CD8-positive, alpha-beta memory T cell (primary cell): ENCODE results near the gene NIPBL. TPM values are rescaled to one million over a fixed set of nuclear protein-coding genes. Genes with fewer than 3 reads are reported as not detected.

Source experiments
- CTCF ChIA-PET: fragments of 350-600 bp; sonication (Branson Sonifier 250); formaldehyde crosslinking; loops from one replicate; lab custom pipeline; 2021; ENCODE audit warnings: antibody characterized with exemption; lab: Charles Lee
- POLR2A ChIA-PET: fragments of 350-600 bp; sonication (Branson Sonifier 250); formaldehyde crosslinking; loops from one replicate; lab custom pipeline; 2021; ENCODE audit warnings: antibody characterized with exemption; lab: Charles Lee
- DNase-seq, 5 donors: peaks; one replicate each; pipeline versions ENCODE4 v3.0.0 to v3.0.0-alpha.2; 2020 to 2022; ENCODE audit warnings: mixed read lengths in 1 of 5
- H3K27ac ChIP-seq: one replicate; pipeline ENCODE4 v1.7.0; 2013; ENCODE audit warnings: low read depth, mild to moderate bottlenecking, low read length, moderate library complexity
- H3K27me3 ChIP-seq: 2 replicates; pipeline ENCODE4 v1.7.0; 2013; ENCODE audit warnings: low read length, mild to moderate bottlenecking; ENCODE audit not compliant: insufficient read depth, poor library complexity, severe bottlenecking
- H3K36me3 ChIP-seq: 2 replicates; pipeline ENCODE4 v1.7.0; 2013; ENCODE audit warnings: mild to moderate bottlenecking, low read length, moderate library complexity; ENCODE audit not compliant: insufficient read depth
- H3K4me1 ChIP-seq: 2 replicates; pipeline ENCODE4 v1.7.0; 2013; ENCODE audit warnings: mild to moderate bottlenecking, low read length, moderate library complexity; ENCODE audit not compliant: insufficient read depth
- H3K4me3 ChIP-seq: 2 replicates; pipeline ENCODE4 v1.7.0; 2013; ENCODE audit warnings: mild to moderate bottlenecking, low read length
- H3K9me3 ChIP-seq: 2 replicates; pipeline ENCODE4 v1.7.0; 2013; ENCODE audit warnings: mild to moderate bottlenecking, low read length
- H3K27ac Mint-ChIP-seq, 8 donors: one replicate each; pipeline ENCODE4 v1.8.0; 2020 to 2021; ENCODE audit warnings: mixed read lengths in 8 of 8, mild to moderate bottlenecking in 6 of 8, inconsistent platforms in 3 of 8, moderate library complexity in 3 of 8
- H3K27me3 Mint-ChIP-seq, 2 donors: one replicate each; pipeline ENCODE4 v1.8.0; 2020 to 2021; ENCODE audit warnings: mixed read lengths in 2 of 2, mild to moderate bottlenecking in 1 of 2, moderate library complexity in 1 of 2
- H3K36me3 Mint-ChIP-seq, 3 donors: one replicate each; pipeline ENCODE4 v1.8.0; 2020 to 2021; ENCODE audit warnings: mixed read lengths in 3 of 3, inconsistent platforms in 1 of 3, mild to moderate bottlenecking in 1 of 3
- H3K4me1 Mint-ChIP-seq, 3 donors: one replicate each; pipeline ENCODE4 v1.8.0; 2020 to 2021; ENCODE audit warnings: mixed read lengths in 3 of 3, inconsistent platforms in 1 of 3, mild to moderate bottlenecking in 1 of 3
- H3K4me3 Mint-ChIP-seq, 7 donors: one replicate each; pipeline ENCODE4 v1.8.0; 2020 to 2021; ENCODE audit warnings: mixed read lengths in 7 of 7, mild to moderate bottlenecking in 6 of 7, moderate library complexity in 4 of 7, inconsistent platforms in 2 of 7
- H3K9me3 Mint-ChIP-seq, 5 donors: one replicate each; pipeline ENCODE4 v1.8.0; 2020 to 2022; ENCODE audit warnings: mixed read lengths in 5 of 5, mild to moderate bottlenecking in 3 of 5, moderate library complexity in 2 of 5, inconsistent platforms in 1 of 5
- polyA plus RNA-seq: library from polyadenylated mRNA; unstranded; fragments of 300-500 nt; fragmentation: Illumina TruSeq; gene quantifications from one replicate; pipeline ENCODE4 v1.2.3, GENCODE V29; 2021
- total RNA-seq, 2 experiments: library from RNA; stranded (reverse); gene quantifications; one replicate each; pipeline ENCODE4 v1.2.3, GENCODE V29; 2021

Gene NIPBL
- total and polyA plus RNA-seq, 3 experiments from 2014 or later: 36.4 to 55.0 (median 47.3) TPM

- Mint-ChIP-seq H3K4me3 (peak overlapping the region; percentile 15 to 51 (median 33)), H3K27ac (peak overlapping the region in 5 of 8 donors; percentile 0 to 58 (median 21)), H3K36me3 (peaks cover 0 to 25% (median 4%) of the 10 kb centered on the region in 3 donors), H3K27me3 (no peaks in the 10 kb centered on the region), H3K9me3 (no peaks in the 10 kb centered on the region), H3K4me1 (peaks cover 61 to 67% (median 65%) of the 10 kb centered on the region in 3 donors)
- Histone ChIP-seq H3K4me3 (no peak overlapping the region), H3K27ac (peak overlapping the region; percentile 14), H3K27me3 (no peaks in the 10 kb centered on the region), H3K4me1 (peaks cover 51% of the 10 kb centered on the region), H3K9me3 (no peaks in the 10 kb centered on the region), H3K36me3 (no peaks in the 10 kb centered on the region)
- ChIA-PET POLR2A (no interaction called here), CTCF (no interaction called here)
- no peak for DNase-seq
These were observed 4.2 kb downstream of the NIPBL start for GRCh38 chr5:36880761-36881160.

- Histone ChIP-seq H3K36me3 (no peaks in the 10 kb centered on the region), H3K4me3 (no peak overlapping the region), H3K27me3 (no peaks in the 10 kb centered on the region), H3K27ac (peak overlapping the region; percentile 14), H3K9me3 (no peaks in the 10 kb centered on the region), H3K4me1 (peaks cover 56% of the 10 kb centered on the region)
- Mint-ChIP-seq H3K27ac (peak overlapping the region in 1 of 8 donors; percentile 6), H3K9me3 (no peaks in the 10 kb centered on the region), H3K36me3 (peaks cover 0 to 25% (median 4%) of the 10 kb centered on the region in 3 donors), H3K27me3 (no peaks in the 10 kb centered on the region), H3K4me3 (peak overlapping the region in 6 of 7 donors; percentile 17 to 44 (median 29)), H3K4me1 (peaks cover 66 to 73% (median 69%) of the 10 kb centered on the region in 3 donors)
- no peak for DNase-seq
- ChIA-PET CTCF (interaction anchor here (1.2 kb wide), 1 partner anchor 191 kb away, joined by 3 read pairs; no protein-coding TSS in a partner anchor), POLR2A (no interaction called here)
These were observed 4.7 kb downstream of the NIPBL start for GRCh38 chr5:36881304-36881703.

DNA sequence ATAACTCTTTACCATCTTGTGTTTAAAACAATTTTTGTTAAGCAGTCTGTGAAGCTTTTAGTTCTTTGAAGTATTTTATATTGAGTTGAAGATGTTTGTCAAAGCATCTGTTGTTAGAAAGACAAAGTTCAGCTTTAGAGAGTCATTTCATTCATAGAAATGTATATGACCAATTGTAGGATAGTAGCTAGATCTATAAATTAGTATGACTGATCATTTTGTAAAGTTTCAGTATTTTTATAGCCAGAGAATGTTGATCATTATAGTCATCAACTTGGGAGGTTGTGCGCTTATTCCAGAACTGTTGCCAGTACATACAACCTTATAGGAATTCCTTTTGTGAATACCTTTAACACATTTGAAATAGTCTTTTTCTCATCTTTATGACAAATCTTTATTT, 5.2 kb downstream of the NIPBL start:
- peaks cover 70 to 78% (median 74%) of the 10 kb centered on the region in 3 donors for H3K4me1 Mint-ChIP-seq
- Histone ChIP-seq H3K4me1 (peaks cover 61% of the 10 kb centered on the region), H3K36me3 (no peaks in the 10 kb centered on the region), H3K4me3 (no peak overlapping the region), H3K27ac (no peak overlapping the region), H3K27me3 (no peaks in the 10 kb centered on the region), H3K9me3 (no peaks in the 10 kb centered on the region)
- H3K4me3 Mint-ChIP-seq: peak overlapping the region in 6 of 7 donors; percentile 11 to 50 (median 34)
- no peaks in the 10 kb centered on the region for H3K27me3 Mint-ChIP-seq
- CTCF ChIA-PET: interaction anchor here (1.2 kb wide), 1 partner anchor 191 kb away, joined by 3 read pairs; no protein-coding TSS in a partner anchor
- H3K27ac Mint-ChIP-seq: peak overlapping the region in 4 of 8 donors; percentile 1 to 48 (median 13)
- H3K9me3 Mint-ChIP-seq: no peaks in the 10 kb centered on the region
- peaks cover 0 to 25% (median 4%) of the 10 kb centered on the region in 3 donors for H3K36me3 Mint-ChIP-seq
- POLR2A ChIA-PET: no interaction called here
- DNase-seq: no peak

DNA sequence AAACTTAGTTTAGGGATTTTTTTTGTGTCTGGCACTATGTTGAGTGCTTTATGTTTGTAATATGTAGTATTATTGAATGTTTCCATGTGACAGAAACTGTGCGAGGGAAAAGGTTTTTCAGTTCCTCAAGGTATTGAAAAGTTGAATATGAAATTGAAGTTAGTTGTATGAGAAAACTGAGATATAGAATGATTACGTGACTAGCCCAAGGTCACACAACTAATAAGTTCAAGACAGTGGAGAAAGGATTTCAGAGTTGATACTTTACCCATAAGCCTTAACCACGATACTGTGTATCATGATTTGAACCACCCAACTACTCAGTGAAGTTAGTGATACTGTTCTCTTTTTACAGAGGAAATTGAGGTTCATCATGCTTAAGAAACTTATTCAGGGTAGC, 5.7 kb downstream of the NIPBL start:
- Histone ChIP-seq H3K4me1 (peaks cover 66% of the 10 kb centered on the region), H3K4me3 (no peak overlapping the region), H3K27ac (no peak overlapping the region), H3K36me3 (no peaks in the 10 kb centered on the region), H3K27me3 (no peaks in the 10 kb centered on the region), H3K9me3 (no peaks in the 10 kb centered on the region)
- H3K27ac Mint-ChIP-seq: peak overlapping the region in 4 of 8 donors; percentile 1 to 48 (median 13)
- DNase-seq: no peak
- H3K4me1 Mint-ChIP-seq: peaks cover 73 to 82% (median 78%) of the 10 kb centered on the region in 3 donors
- H3K36me3 Mint-ChIP-seq: peaks cover 0 to 20% (median 4%) of the 10 kb centered on the region in 3 donors
- no peaks in the 10 kb centered on the region for H3K9me3 Mint-ChIP-seq
- H3K4me3 Mint-ChIP-seq: peak overlapping the region in 6 of 7 donors; percentile 11 to 50 (median 34)
- CTCF ChIA-PET: interaction anchor here (1.2 kb wide), 1 partner anchor 192 kb away, joined by 3 read pairs; no protein-coding TSS in a partner anchor
- POLR2A ChIA-PET: no interaction called here
- no peaks in the 10 kb centered on the region for H3K27me3 Mint-ChIP-seq

DNA sequence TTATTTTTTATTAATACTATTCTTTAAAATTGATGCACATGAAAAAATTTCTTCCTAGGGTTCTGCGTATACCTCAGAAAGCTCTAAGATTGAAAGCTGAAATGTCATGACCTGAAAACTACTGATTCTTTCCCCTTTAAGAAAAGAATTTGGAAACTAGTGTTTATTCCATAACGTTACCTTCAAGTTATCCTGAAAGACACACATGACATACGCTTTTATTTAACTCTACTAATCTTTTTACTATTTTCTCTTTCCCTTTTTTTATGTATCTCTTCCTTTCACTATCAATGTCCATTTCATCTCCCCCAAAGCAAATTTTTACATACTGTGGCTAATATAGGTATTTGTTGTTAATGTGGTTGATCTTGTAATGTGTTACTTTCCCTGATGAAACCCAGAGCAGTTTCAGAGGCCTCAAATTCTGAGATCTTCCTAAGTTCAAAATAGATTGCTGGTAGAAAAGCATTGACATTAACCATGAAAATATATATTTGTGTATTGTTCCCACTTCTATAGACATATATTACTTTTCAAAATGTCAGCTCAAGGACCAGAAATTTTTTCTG, 7.4 kb downstream of the NIPBL start:
- Histone ChIP-seq H3K9me3 (no peaks in the 10 kb centered on the region), H3K36me3 (no peaks in the 10 kb centered on the region), H3K27ac (no peak overlapping the region), H3K4me1 (peaks cover 75% of the 10 kb centered on the region), H3K27me3 (no peaks in the 10 kb centered on the region), H3K4me3 (no peak overlapping the region)
- POLR2A ChIA-PET: interaction anchor here (1.4 kb wide), 1 partner anchor 8 kb away, joined by 3 read pairs; no protein-coding TSS in a partner anchor
- CTCF ChIA-PET: no interaction called here
- no peaks in the 10 kb centered on the region for H3K9me3 Mint-ChIP-seq
- H3K27me3 Mint-ChIP-seq: no peaks in the 10 kb centered on the region
- peaks cover 0 to 17% (median 7%) of the 10 kb centered on the region in 3 donors for H3K36me3 Mint-ChIP-seq
- peak overlapping the region in 1 of 8 donors; percentile 1 for H3K27ac Mint-ChIP-seq
- no peak for DNase-seq
- H3K4me1 Mint-ChIP-seq: peaks cover 78 to 88% (median 82%) of the 10 kb centered on the region in 3 donors
- H3K4me3 Mint-ChIP-seq: peak overlapping the region in 4 of 7 donors; percentile 3 to 37 (median 14)

GRCh38 chr5:36885149-36885548, 8.6 kb downstream of the NIPBL start:
- no peak for DNase-seq
- Mint-ChIP-seq H3K9me3 (no peaks in the 10 kb centered on the region), H3K27me3 (no peaks in the 10 kb centered on the region), H3K4me1 (peaks cover 78 to 91% (median 83%) of the 10 kb centered on the region in 3 donors), H3K4me3 (no peak overlapping the region), H3K36me3 (peaks cover 0 to 17% (median 7%) of the 10 kb centered on the region in 3 donors), H3K27ac (no peak overlapping the region)
- ChIA-PET POLR2A (interaction anchor here (1.4 kb wide), 1 partner anchor 9 kb away, joined by 3 read pairs; no protein-coding TSS in a partner anchor), CTCF (interaction anchor here (1.3 kb wide), 1 partner anchor 9 kb away, joined by 3 read pairs; the partner anchor contains the start of gene NIPBL)
- H3K36me3 ChIP-seq: no peaks in the 10 kb centered on the region
- H3K9me3 ChIP-seq: no peaks in the 10 kb centered on the region
- peaks cover 73% of the 10 kb centered on the region for H3K4me1 ChIP-seq
- H3K27ac ChIP-seq: no peak overlapping the region
- H3K4me3 ChIP-seq: no peak overlapping the region
- no peaks in the 10 kb centered on the region for H3K27me3 ChIP-seq

- no peak for DNase-seq
- Mint-ChIP-seq H3K4me3 (peak overlapping the region in 3 of 7 donors; percentile 10 to 23 (median 12)), H3K27ac (peak overlapping the region in 1 of 8 donors; percentile 21), H3K36me3 (peaks cover 0 to 21% (median 7%) of the 10 kb centered on the region in 3 donors), H3K27me3 (no peaks in the 10 kb centered on the region), H3K4me1 (peaks cover 72 to 90% (median 77%) of the 10 kb centered on the region in 3 donors), H3K9me3 (no peaks in the 10 kb centered on the region)
- ChIA-PET POLR2A (no interaction called here), CTCF (interaction anchor here (1.3 kb wide), 1 partner anchor 9 kb away, joined by 3 read pairs; the partner anchor contains the start of gene NIPBL)
- Histone ChIP-seq H3K27ac (no peak overlapping the region), H3K36me3 (no peaks in the 10 kb centered on the region), H3K9me3 (no peaks in the 10 kb centered on the region), H3K4me1 (peaks cover 67% of the 10 kb centered on the region), H3K4me3 (no peak overlapping the region), H3K27me3 (no peaks in the 10 kb centered on the region)
These were observed 9.3 kb downstream of the NIPBL start for GRCh38 chr5:36885566-36886485.
